Amniotic epithelial cell (primary cell): ENCODE data around the gene EPDR1.

Source experiments
- DNase-seq: peaks from one replicate; pipeline ENCODE4 v3.0.0-alpha.2; 2010; ENCODE audit warnings: low read depth

EPDR1 gene

GRCh38 chr7:37981664-37982063 lies 61.2 kb downstream of the EPDR1 start:
- DNase-seq: no peak

- DNase-seq: no peak
These were observed 62.0 kb downstream of the EPDR1 start for GRCh38 chr7:37982423-37982822.

GRCh38 chr7:37984750-37985390 lies 64.4 kb downstream of the EPDR1 start:
- DNase-seq: no peak

- DNase-seq: no peak
These were observed 66.5 kb downstream of the EPDR1 start for GRCh38 chr7:37986908-37987330.

- no peak for DNase-seq
These were observed 67.3 kb downstream of the EPDR1 start for GRCh38 chr7:37987732-37988131.

GRCh38 chr7:37988721-37989650 lies 68.5 kb downstream of the EPDR1 start:
- DNase-seq: no peak

GRCh38 chr7:37990337-37990736 lies 69.9 kb downstream of the EPDR1 start:
- DNase-seq: no peak

GRCh38 chr7:37993060-37993501 lies 72.6 kb downstream of the EPDR1 start:
- DNase-seq: no peak

- DNase-seq: no peak
These were observed 79.2 kb downstream of the EPDR1 start for GRCh38 chr7:37999673-38000072.

- no peak for DNase-seq
These were observed 79.8 kb downstream of the EPDR1 start for GRCh38 chr7:38000272-38000671.
